GM21825 (cell line): ENCODE data around the gene ZMYND15.

Experiments
- ATAC-seq: cut with Tn5 transposase; IDR thresholded peaks from one replicate; pipeline ENCODE4 v1.9.1; 2021; ENCODE audit warnings: mild to moderate bottlenecking, moderate library complexity; ENCODE audit not compliant: unreplicated experiment

ZMYND15 gene

DNA sequence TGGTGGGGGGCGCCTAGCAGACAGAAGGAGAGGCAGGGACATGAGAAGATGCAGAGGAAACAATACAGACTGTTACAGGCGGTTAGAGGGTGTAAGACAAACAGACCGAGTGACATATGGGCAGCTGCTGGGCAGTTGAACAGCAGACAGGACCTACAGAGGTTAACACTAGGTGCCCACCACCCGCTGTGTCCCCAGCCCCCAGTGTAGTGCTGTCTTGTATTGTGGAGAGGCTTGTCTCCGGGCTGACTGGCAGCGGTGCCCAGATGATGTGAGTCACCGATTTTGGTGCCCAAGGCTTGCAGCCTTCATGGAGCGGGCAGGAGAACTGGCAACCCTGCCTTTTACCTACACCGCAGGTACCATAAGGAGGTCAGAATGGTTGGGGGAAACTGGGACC lies 2.5 kb downstream of the ZMYND15 start:
- no peak for ATAC-seq

DNA sequence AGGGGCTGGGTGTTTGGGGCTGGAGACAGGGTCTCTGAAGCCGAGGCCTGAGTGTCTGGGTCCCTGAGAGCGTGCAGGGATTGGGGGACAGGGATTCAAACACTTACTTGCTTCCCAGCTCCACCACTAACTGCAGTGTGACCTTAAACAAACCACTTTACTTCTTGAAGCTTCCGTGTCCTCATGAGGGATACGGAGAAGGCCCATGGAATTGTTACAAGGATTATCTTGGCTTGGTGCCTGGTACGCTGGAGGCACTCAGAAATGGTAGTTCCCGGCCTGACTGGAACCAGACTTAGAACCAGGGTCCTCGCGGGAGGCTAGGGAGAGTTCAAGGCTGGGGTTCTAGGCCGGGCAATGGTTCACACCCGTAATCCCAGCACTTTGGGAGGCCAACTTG lies 3.0 kb downstream of the ZMYND15 start:
- ATAC-seq = no peak

DNA sequence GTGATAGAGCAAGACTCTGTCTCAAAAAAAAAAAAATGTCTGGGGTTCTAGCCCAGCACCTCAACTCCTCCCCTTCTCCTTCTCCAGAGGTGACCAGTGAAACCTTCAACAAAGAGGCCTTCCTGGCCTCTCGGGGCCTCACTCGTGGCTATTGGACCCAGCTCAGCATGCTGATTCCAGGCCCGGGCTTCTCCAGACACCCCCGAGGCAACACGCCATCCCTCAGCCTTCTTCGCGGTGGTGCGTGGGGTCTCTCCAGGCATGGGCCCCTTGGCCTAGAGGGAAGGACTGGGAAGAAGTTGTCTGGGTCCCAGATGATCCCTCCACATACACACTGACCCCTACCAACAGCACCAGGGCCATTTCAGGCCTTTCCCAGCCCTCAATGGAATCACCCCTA lies 3.6 kb downstream of the ZMYND15 start:
- ATAC-seq = no peak

DNA sequence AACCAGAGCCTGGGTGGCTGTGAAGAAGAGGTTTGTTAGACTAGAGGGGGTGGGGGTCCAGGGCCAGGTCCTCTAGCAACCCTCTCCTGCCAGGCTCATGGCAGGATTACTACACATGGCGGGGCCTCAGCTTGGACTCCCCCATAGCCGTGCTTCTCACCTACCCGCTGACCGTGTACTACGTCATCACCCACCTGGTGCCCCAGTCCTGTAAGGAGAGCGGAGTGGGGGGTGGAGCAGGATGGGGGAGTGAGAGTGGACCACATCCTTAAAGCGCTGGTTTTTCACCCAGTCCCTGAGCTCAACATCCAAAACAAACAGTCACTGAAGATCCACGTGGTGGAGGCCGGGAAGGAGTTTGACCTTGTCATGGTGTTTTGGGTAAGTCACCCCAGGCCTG lies 4.3 kb downstream of the ZMYND15 start:
- ATAC-seq = no peak

DNA sequence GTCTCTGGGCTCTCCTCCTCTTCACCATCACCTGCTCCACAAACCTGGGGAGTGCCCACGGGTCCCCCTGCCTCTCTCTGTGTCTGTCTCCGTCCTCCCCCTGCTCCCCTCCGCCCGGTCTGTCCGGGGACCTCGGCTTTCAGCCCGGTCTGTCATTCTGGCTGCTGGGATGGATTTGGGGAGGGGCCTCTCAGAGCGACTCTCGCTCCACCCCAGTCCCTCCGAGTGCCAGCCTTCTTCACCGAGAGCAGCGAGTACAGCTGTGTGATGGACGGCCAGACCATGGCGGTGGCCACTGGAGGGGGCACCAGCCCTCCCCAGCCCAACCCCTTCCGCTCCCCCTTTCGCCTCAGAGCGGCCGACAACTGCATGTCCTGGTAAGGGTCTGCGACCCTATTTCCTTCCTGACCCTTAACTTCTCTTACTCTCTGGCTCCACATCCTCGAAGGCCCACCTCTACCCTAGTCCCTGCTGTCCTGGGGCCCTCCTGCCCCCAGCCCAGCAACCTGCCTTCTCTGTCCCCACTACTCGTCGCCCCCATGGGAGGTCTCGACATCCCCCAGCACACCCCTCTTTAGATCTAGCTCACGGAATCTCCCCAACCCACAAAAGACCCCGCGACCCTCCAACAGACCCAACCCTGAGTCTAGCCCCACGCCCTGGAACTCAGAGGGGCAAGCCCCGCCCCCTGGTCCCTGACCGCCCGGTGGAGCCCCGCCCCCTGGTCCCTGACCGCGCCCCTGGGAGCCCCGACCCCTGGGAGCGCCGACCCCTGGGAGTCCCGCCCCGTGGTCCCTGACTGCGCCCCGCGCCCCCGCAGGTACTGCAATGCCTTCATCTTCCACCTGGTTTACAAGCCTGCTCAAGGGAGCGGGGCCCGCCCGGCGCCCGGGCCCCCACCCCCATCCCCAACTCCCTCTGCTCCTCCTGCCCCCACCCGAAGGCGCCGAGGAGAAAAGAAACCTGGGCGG lies 5.7 kb downstream of the ZMYND15 start:
- no peak for ATAC-seq

DNA sequence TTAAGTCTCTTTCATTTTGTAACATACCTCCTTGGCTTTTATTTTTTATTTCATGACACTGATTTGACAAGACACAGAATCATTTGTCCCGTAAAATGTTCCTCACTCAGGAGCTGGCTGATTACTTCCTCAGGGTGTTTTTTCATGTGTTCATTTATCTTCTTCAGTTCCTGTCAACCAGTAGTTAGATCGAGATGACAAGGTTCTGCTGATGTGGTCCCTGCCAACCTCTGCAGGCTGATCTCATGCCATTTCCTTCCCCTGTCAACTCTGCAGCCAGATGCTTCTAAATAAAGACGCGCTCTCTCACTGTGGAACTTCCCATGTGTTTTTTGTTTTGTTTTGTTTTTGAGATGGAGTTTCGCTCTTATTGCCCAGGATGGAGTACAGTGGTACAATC lies 8.2 kb downstream of the ZMYND15 start:
- no peak for ATAC-seq

DNA sequence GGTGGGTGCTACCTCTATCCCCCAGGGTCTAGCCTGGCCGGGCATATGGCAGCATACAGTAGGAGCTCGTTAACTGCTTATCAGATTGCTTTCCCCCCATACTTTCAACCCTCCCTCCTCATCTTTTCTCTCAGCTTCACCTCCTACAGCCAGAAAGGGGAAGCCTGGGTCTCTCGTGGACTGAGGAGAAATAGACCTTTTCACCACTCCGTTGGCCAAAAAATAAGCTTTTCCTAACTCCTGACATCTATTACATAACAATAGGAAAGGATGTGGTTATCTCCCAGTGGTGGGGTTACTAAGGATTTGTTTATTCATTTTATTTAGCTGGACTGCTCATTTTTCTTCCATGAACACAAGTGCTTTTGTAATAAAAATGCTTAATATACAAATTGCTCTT lies 9.1 kb downstream of the ZMYND15 start:
- ATAC-seq = no peak

DNA sequence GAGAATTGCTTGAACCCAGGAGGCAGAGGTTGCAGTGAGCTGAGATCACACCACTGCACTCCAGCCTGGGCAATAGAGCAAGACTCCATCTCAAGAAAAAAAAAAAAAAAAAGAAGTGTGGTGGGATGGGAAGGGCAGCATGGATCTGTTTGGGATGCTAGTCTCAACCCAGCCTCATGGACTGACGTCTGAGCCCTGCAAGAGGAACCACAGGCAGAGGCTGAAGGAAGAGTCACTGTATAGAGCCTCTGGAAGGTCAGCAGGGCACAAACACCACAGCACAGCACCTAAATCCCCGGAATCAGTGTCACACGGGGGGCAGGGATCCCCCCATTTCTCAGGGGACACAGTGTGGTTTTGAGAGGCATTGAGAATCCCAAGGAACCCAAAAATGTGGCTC lies 11.0 kb downstream of the ZMYND15 start:
- no peak for ATAC-seq

DNA sequence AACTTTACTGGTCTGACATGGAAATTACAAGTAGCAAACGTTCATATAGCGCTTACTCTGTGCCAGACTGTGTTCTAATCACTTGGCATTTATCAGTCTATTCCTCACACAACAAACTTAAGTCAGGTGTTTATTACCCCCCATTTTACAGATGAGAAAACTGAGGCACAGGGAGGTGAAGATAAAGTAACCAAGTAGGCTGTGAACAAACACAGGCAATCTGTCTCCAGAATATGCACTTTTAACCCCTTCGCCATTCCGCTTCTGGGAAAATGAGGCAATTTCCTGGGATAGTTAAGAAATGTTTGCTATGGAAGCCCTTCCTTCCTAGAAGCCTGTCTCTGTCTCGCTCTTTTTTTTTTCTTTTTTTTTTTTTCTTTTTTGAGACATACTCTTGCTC lies 12.3 kb downstream of the ZMYND15 start:
- ATAC-seq = no peak

DNA sequence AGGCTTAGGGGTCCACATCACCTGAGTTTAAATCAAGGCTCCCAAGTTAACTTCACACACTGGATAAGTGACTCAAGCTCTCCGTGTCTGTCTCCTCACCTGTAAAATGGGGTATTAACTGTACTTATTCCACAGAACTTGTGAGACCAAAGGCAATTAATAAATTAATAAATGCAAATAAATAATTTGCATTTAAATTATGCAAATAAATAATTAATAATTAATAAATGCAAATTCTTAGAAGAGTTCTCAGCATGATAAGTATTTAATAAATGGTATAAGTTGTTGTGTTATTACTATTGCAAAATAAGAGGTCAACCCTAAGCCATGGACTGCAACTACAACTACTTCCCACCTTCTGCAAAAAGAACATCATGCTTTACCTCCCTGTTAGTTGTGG lies 13.8 kb downstream of the ZMYND15 start:
- no peak for ATAC-seq

DNA sequence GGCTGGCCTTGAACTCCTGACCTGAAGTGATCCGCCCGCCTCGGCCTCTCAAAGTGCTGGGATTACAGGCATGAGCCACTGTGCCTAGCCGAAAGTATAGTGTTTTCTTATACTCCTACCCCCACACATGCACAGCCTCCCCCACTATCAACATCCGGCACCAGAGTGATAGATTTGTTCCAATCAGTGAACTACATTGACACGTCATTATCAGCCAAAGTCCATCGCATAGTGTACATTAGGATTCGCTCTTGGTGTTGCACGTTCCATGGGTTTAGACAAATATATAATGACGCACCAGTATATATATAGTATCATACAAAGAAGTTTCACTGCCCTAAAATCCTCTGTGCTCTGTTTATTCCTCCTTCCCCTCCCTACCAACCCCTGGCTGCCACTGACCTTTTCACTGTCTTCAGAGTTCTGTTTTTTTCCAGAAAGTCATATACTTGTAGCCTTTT lies 20.2 kb downstream of the ZMYND15 start:
- no peak for ATAC-seq

DNA sequence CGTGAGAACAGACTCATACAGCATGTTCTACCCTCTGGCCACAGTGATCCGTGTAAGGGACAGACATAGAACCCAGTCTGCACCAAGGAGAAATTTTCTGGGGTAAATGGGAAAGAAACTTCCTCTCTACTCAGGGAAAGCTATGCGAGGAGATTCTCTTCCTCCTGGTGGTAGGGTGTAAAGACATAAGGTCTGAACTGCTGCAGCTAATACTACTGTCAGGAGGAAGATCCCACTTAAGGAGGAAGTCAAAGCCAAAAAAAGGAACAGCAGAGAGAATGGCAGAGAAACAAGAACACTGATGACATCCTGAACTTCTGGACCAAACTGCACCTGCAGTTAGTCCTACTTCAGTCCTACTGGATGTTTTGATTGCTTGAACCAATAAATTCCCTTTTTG lies 25.0 kb downstream of the ZMYND15 start:
- no peak for ATAC-seq

DNA sequence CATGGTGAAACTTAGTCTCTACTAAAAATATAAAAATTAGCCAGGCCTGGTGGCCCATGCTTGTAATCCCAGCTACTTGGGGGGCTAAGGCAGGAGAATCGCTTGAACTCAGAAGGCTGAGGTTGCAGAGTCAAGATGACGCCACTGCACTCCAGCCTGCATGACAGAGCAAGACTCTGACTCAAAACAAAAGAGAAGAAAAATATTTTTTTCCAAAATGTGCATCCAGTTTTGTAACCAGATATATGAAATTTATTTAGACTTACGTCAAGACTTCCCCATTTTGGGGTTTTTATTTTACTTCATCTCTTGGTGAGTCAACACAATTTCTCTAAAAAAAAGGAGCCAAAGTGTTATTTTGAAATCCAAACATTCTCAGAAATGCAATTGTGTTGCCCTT lies 26.6 kb downstream of the ZMYND15 start:
- no peak for ATAC-seq

DNA sequence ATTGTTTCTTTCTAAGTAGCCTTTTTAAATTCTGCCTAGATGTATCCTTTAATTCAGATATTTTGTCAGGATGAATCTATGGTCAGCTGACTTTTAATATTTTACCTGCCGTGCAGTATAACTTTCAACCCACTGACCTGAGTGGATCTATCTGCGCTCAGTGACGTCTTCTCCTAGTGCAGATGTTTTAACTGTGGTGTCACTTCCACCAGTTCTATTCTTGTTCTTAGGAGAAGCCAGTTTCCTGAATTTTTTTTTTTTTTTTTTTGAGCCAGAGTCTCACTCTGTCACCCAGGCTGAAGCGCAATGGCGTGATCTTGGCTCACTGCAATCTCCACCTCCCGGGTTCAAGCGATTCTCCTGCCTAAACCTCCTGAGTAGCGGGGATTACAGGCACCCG lies 27.1 kb downstream of the ZMYND15 start:
- ATAC-seq = no peak

DNA sequence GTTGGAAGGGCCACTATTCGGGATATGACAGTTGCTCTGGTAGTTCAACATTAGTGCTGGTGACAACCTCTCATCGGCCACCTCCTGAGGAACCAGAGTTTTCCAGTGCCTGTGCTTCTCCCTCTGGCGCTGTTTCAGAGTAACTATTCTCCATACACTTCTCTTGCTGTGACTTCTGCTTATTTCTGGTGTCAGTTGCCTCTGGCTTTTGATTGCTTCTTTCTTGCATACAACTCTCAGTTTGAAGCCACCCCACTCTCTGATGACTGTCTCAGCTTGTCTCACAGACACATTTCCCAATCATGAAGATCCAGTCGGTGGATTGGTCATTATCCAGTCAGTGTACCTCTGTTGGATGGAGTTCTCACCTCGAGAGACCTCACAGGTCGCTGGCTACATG lies 28.7 kb downstream of the ZMYND15 start:
- ATAC-seq = no peak

DNA sequence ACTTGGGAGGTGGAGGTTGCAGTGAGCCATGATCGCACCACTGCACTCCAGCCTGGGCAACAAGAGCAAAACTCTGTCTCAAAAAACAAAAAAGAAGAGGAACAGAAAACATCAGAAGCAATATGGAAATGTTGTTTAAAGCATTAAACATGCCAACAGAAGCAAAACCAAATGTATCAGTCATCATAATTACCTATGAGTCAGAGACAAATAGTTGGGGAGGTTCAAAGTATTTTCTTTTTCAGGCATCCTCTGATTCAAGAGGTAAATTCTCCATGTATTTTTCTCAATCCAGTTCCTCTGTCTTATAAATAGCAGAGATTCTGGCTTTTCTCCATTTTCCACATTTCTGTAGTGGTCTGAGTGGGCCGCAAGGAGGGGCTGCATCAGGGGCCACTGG lies 30.0 kb downstream of the ZMYND15 start:
- ATAC-seq = no peak

DNA sequence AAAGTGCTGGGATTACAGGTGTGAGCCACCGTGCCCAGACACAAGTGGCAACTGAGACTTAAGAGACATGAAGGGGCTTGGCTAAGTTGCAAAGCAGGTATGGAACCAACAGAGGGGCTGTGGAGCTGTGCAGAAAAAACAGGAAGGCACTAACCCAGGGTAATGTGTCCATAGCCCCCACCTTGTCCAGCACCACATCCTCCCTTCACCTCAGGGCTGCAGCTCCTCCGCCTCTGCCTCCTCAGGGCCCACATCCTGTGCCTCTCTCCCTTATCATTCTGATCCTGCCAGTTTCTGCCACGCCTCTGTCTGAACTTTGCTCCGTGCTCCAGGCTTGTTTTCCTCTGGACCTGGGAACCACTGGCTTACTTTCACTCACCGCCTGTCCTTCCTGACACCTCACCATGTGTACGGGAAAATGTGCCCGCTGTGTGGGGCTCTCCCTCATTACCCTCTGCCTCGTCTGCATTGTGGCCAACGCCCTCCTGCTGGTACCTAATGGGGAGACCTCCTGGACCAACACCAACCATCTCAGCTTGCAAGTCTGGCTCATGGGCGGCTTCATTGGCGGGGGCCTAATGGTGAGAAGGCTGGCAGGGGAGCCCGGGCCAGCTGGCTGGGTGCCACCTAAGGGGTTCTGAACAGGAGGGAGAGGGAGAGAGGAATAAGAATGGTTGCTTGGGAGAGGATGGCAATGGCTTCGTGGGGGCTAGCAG lies 32.0 kb downstream of the ZMYND15 start, which contains the start of gene TM4SF5:
TSS of gene TM4SF5 (plus strand) at position 368 of the 716 bp plus-strand sequence. CDS start at position 405, 37 bp downstream.
- ATAC-seq = no peak

DNA sequence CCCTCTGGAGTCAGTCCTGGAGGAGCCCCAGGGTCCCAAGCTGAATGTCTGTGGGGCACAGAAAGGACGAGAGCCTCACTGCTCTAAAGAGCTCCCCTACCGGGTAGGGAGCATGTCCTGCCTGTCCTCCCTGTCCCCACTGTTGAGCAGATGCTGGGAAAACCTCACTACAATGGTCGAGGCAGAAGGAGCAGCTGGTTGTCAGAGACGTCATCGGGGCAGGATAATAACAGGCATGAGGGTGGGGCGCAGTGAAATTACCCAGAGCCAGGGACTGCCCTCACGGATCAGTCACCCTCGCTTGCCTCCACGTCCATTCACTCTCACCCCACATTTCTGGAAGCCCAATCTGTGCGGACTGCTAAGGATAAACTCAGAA lies 32.6 kb downstream of the ZMYND15 start:
- no peak for ATAC-seq

DNA sequence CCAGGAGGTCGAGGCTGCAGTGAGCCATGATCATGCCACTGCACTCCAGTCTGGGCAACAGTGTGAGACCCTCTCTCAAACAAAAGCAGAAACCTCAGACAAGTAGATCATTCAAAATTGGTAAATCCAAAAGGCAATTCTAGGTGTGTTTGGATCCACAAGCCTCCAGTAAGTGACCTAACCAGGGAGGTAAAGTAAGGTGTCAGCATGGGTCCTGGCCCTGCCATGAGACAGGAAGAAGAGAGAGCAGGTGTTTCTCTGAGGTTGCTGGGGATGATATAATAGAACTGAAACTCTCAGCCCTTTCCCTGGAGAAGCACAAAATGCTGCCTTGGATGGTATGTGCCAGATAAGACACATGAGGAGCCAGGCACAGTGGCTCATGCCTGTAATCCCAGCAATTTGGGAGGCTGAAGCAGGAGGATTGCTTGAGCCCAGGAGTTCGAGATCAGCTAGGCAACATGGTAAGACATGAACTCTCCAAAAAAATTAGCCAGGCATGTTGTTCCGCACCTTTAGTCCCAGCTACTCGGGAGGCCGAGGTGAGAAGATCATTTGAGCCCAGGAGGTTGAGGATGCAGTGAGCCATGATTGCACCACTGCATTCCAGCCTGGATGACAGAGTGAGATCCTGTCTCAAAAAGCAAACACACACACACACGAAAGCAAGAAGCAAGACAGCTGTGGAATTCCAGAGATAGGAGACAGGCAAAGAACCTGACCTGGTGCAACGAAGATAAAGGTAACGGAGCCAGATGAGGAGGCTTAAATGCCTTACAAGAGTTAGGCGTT lies 38.5 kb downstream of the ZMYND15 start:
- ATAC-seq = no peak

DNA sequence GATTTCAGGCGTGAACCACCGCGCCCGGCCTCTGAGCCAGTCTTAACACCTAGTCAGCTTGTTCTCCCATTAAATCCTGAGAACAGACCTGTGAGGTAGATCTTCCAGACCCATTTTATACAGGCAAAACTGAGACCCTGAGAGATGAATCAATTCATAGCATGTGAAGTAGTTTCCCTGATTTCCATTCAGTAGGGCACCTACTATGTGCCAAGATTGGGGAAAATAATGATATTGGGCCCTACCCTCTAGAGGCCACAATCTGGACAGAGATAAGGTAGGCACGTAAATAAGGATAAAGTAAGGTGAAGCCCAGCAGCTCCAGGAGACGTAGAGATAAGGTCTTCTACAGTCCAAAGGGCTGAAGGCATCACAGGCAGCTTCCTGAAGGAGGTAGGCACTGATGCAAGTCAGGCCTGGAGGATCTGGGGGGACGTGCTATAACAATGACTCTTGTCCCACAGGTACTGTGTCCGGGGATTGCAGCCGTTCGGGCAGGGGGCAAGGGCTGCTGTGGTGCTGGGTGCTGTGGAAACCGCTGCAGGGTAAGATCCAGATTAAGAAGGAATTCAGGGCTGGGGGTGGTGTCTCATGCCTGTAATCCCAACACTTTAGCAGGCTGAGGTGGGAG lies 40.8 kb downstream of the ZMYND15 start:
- no peak for ATAC-seq

DNA sequence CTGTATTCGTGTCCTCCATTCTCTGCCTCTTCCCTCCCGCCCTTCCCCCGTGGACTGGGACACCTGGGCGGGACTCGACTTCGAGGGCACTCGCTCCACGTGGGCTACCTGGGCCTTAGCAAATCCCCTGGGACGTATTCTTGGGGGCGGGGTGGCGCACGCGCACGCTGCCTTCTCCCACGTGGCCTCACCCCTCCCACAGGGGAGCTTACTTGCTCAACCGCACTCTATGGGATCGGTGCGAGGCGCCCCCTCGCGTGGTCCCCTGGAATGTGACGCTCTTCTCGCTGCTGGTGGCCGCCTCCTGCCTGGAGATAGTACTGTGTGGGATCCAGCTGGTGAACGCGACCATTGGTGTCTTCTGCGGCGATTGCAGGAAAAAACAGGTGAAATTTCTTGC lies 43.0 kb downstream of the ZMYND15 start:
- no peak for ATAC-seq
